ENCODE measurements around the gene C1orf50. TPM values are rescaled to one million over a fixed set of nuclear protein-coding genes. Genes with fewer than 3 reads are reported as not detected.

The C1orf50 gene
- polyA plus RNA-seq, 10 donors: 5.8 to 13.9 (median 10.9) TPM

DNA sequence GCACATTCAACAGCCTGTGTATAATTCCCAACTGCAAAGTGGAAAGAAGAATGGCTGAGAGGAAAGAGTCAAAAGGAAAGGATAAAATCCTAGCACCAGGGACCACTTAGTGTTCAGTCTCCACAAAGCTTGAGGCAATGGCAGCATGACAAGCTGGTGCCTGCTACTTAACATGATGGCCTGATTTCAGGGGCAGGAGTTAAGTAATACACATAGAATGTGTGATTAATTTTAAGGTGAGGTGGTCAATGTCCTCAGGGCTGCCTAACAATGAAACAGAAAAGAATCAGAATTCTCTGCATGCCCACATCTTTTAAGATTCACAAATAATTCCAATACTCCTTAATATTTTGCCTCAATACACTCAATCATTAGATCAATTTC lies 9.2 kb upstream of the C1orf50 start:
- no peak for DNase-seq

GRCh38 chr1:42758641-42759040 lies 8.4 kb upstream of the C1orf50 start:
- DNase-seq: no peak

DNA sequence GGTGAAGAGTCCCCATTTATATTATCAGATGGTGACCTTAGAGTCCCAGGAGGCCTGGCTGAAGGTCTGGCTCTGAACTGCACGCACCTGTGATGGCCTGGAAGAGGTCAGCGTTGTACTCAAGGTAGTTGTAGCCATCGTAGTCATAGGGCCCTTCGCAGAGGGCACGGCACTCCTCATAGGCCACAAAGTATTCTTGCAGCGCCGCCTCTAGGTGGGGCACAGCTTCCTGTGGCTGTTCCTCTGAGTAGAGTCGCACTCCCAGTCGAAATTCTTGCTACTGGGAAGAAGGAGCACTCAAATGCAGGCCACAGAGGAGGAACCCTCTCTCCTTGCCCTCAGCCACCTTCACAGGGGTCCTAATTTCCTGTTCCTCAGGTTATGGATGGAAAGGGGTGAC lies 7.9 kb upstream of the C1orf50 start:
- no peak for DNase-seq

DNA sequence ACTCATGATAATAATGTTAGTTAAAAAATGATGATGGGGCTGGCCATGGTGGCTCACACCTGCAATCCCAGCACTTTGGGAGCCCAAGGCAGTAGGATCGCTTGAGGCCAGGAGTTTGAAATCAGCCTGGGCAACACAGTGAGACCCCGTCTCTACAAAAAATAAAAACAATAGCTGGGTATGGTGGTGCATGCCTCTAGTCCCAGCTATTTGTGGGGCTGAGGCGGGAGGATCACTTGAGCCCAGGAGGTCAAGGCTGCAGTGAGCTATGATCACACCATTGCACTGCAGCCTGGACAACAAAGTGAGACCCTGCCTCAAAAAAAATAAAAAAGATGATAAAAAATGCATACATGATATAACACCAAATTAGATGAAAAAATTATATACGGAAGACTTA lies 5.5 kb upstream of the C1orf50 start:
- no peak for DNase-seq

DNA sequence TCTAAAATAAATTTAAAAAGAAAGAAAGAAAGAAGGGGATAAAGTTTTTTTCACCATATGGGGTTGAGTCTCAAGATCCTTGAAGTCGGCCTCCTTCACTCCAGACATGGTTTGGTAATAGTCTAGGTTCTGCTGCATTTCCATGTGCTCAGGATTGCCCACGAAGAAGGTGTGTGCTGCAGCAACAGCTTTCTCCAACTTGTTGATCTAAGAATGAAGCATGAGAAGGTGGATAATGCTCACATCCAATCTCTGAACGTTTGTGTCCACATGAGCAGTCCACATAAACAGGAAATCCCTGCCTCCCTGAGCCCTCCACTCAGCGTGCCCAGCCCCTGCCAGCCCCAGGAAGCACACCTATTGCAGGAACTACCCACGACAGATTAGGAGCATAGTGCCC lies 4.8 kb upstream of the C1orf50 start:
- DNase-seq: no peak

- DNase-seq: no peak
Measured at GRCh38 chr1:42765269-42765668, 1.8 kb upstream of the C1orf50 start.

GRCh38 chr1:42765832-42766740 lies 963 bp upstream of the C1orf50 start:
- DNase-seq: peak; percentile 67 to 83 (median 67)

GRCh38 chr1:42767510-42768000 lies 506 bp downstream of the C1orf50 start:
- DNase-seq: no peak

DNA sequence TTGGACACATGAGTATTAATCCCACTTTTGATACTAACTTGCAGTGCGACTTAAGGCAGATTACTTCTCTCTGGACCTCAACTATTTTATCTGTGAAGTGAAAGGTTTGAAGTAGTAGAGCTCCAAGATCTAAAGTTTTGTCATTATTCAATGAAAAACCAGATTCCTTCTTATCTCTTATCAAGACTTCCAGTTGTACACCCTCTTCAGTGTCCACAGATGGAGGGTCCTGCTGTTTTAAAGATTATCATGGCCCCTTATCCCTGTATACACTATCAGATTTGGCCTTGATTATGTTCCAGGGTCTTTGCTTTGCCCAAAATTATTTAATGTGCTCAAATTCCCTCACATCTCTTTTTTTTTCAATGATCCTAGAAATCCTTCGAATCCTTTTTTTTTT lies 1.1 kb downstream of the C1orf50 start:
- no peak for DNase-seq

DNA sequence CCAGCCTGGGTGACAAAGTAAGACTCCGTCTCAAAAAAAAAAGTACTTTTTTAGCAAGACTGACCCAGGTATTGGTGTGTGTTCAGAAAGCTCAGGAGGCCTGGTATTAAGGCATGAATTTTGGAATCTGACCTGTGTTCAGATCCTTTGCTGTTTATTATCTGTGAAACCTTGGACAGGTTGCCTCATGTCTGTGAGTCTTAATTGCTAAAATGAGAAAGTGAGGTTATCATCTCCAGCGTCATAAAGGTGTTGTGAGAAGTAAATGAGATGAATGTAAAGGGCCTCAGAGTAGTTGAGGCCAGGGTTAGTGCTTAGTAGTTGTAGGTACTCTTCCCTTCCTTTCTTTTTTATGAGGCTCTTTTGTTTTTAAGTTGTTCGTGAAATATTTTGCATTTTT lies 2.8 kb downstream of the C1orf50 start:
- DNase-seq: no peak

GRCh38 chr1:42773420-42773819 lies 6.4 kb downstream of the C1orf50 start:
- DNase-seq: no peak

GRCh38 chr1:42774928-42775526 lies 8.0 kb downstream of the C1orf50 start:
- no peak for DNase-seq

GRCh38 chr1:42776502-42776901 lies 9.5 kb downstream of the C1orf50 start:
- no peak for DNase-seq

- peak in 1 of 3 donors; percentile 40 for DNase-seq
Measured at GRCh38 chr1:42777852-42778251, 10.8 kb downstream of the C1orf50 start.

DNA sequence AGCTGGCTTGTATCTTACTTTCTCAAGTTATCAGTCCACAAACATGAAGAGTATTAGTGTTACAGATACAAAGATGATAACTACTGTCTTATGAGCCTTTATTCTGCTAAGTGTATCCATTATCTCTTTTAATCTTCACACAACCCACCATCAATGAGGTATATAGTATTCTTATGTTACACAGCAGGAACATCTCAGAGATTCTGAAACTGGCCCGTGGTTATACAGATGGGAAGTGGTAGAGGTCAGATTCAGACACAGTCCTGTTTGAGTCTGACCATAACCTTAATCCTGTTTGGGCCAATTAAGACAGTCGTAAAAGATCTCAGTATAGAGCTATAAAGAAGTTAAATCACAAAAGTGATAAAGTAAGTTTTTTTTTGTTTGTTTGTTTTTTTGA lies 12.7 kb downstream of the C1orf50 start:
- no peak for DNase-seq

GRCh38 chr1:42780176-42780575 lies 13.1 kb downstream of the C1orf50 start:
- no peak for DNase-seq

GRCh38 chr1:42783092-42783491 lies 16.0 kb downstream of the C1orf50 start:
- DNase-seq: no peak

DNA sequence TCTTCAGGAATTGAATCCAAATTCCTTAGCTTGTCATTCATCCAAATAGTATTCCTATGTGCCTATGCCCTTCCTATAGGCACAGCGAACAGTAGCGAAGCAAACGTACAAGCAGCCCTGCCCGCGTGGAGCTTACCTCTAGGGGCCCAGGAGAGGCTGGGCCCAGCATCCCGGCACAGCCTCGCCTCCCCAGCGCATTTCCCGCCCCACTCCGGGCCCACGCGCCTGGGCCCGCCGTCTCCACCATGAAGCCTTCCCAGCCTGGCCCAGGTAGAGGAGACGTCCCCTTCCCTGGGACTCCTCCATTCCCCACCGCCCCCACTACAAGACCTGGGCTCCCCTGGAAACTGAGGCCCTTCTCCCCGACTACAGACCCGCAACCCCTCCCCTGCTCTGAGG lies 17.5 kb downstream of the C1orf50 start:
- no peak for DNase-seq

GRCh38 chr1:42784946-42785693 lies 18.1 kb downstream of the C1orf50 start, which contains the start of gene TMEM269:
TSS of gene TMEM269 (plus strand) at chr1:42784991. CDS start at chr1:42789894, 4,903 bp downstream.
- peak in 1 of 3 donors; percentile 56 for DNase-seq

- DNase-seq: no peak
Measured at GRCh38 chr1:42786097-42786496, 19.0 kb downstream of the C1orf50 start.

- DNase-seq: no peak
Measured at GRCh38 chr1:42788021-42788420, 21.0 kb downstream of the C1orf50 start.

GRCh38 chr1:42793824-42794223 lies 26.8 kb downstream of the C1orf50 start:
- no peak for DNase-seq
